GM23338 (cell line): ENCODE data around the gene RNU1-3. TPM values are rescaled to one million over a fixed set of nuclear protein-coding genes. Genes with fewer than 3 reads are reported as not detected.

Experiments
- ATAC-seq: fragments of 200-7000 bp; cut with Tn5 transposase; 3 replicates; pipeline ENCODE4 v1.9.1; 2020
- DNase-seq: peaks from one replicate; pipeline ENCODE4 v3.0.0-alpha.2; 2015; ENCODE audit warnings: low spot score
- H2AFZ ChIP-seq: fragments of 200-600 bp; sonication (generic); 2 replicates; pipeline ENCODE4 v1.8.0; 2016; ENCODE audit warnings: antibody characterized with exemption, mild to moderate bottlenecking, moderate library complexity
- H3F3A ChIP-seq: fragments of 200-600 bp; sonication (generic); replicated peaks from 2 replicates; pipeline ENCODE4 v1.8.0; 2017; ENCODE audit warnings: antibody characterized with exemption, mixed run types, low read depth
- H3K27ac ChIP-seq: fragments of 200-600 bp; sonication (generic); 2 replicates; pipeline ENCODE4 v1.6.1; 2016; ENCODE audit warnings: low read depth
- H3K27me3 ChIP-seq: fragments of 200-600 bp; sonication (generic); 2 replicates; pipeline ENCODE4 v1.8.0; 2016; ENCODE audit warnings: mild to moderate bottlenecking, mixed run types, moderate library complexity; ENCODE audit not compliant: insufficient read depth
- H3K36me3 ChIP-seq: fragments of 200-600 bp; sonication (generic); 2 replicates; pipeline ENCODE4 v1.8.0; 2016; ENCODE audit warnings: mild to moderate bottlenecking; ENCODE audit not compliant: insufficient read depth
- H3K4me1 ChIP-seq: fragments of 200-600 bp; sonication (generic); 2 replicates; pipeline ENCODE4 v1.8.0; 2016; ENCODE audit warnings: mild to moderate bottlenecking, moderate library complexity; ENCODE audit not compliant: insufficient read depth
- H3K4me2 ChIP-seq: fragments of 200-600 bp; sonication (generic); 2 replicates; pipeline ENCODE4 v1.7.1; 2017; ENCODE audit warnings: mixed run types
- H3K4me3 ChIP-seq: fragments of 200-600 bp; sonication (generic); 2 replicates; pipeline ENCODE4 v1.6.1; 2016; ENCODE audit warnings: mixed run types
- H3K79me2 ChIP-seq: fragments of 200-600 bp; sonication (generic); replicated peaks from 2 replicates; pipeline ENCODE4 v1.8.0; 2017; ENCODE audit warnings: mild to moderate bottlenecking; ENCODE audit not compliant: insufficient read depth
- H3K9me2 ChIP-seq: fragments of 200-600 bp; sonication (generic); 2 replicates; pipeline ENCODE4 v1.8.0; 2017; ENCODE audit not compliant: insufficient read depth
- H4K20me1 ChIP-seq: fragments of 200-600 bp; sonication (generic); replicated peaks from 2 replicates; pipeline ENCODE4 v1.8.0; 2017; ENCODE audit warnings: mild to moderate bottlenecking; ENCODE audit not compliant: insufficient read depth
- H3K27ac Mint-ChIP-seq: 2 replicates; pipeline ENCODE4 v1.8.0; 2020; ENCODE audit warnings: inconsistent platforms, mild to moderate bottlenecking, moderate library complexity, mixed read lengths
- H3K27me3 Mint-ChIP-seq: 3 replicates; pipeline ENCODE4 v1.8.0; 2022; ENCODE audit warnings: low read depth, mild to moderate bottlenecking, moderate library complexity, mixed read lengths, inconsistent platforms; ENCODE audit not compliant: insufficient read depth, poor library complexity
- H3K36me3 Mint-ChIP-seq: 3 replicates; pipeline ENCODE4 v1.8.0; 2021; ENCODE audit warnings: low read depth, mild to moderate bottlenecking, inconsistent platforms, moderate library complexity, mixed read lengths
- H3K4me1 Mint-ChIP-seq: 3 replicates; pipeline ENCODE4 v1.8.0; 2020; ENCODE audit warnings: mild to moderate bottlenecking, inconsistent platforms, mixed read lengths
- H3K4me3 Mint-ChIP-seq: 3 replicates; pipeline ENCODE4 v1.8.0; 2021; ENCODE audit warnings: moderate library complexity, mild to moderate bottlenecking, inconsistent platforms, mixed read lengths
- H3K9me3 Mint-ChIP-seq: 3 replicates; pipeline ENCODE4 v1.8.0; 2020; ENCODE audit warnings: moderate library complexity, mild to moderate bottlenecking, inconsistent platforms, mixed read lengths
- CREB1 ChIP-seq: fragments of 250-450 bp; sonication (Bioruptor Pico); IDR thresholded peaks from 2 replicates; pipeline ENCODE4 v1.5.0; 2020; ENCODE audit warnings: low read depth, mild to moderate bottlenecking, moderate library complexity
- ETS1 ChIP-seq: IDR thresholded peaks from 2 replicates; pipeline ENCODE4 v1.6.1; 2016; ENCODE audit warnings: antibody characterized with exemption
- EZH2phosphoT487 ChIP-seq: fragments of 200-600 bp; sonication (generic); IDR thresholded peaks from one replicate; pipeline ENCODE4 v1.8.1; 2018; ENCODE audit warnings: antibody characterized with exemption; ENCODE audit not compliant: unreplicated experiment
- JUNB ChIP-seq: IDR thresholded peaks from one replicate; pipeline ENCODE4 v1.6.1; 2016; ENCODE audit warnings: antibody characterized with exemption; ENCODE audit not compliant: unreplicated experiment
- NANOG ChIP-seq: IDR thresholded peaks from 2 replicates; pipeline ENCODE4 v1.6.1; 2016; ENCODE audit warnings: antibody characterized with exemption, borderline replicate concordance
- POLR2AphosphoS5 ChIP-seq: IDR thresholded peaks from 2 replicates; pipeline ENCODE4 v1.6.1; 2016; ENCODE audit warnings: antibody characterized with exemption, low read depth
- ZNF114 ChIP-seq: fragments of 250-450 bp; sonication (Bioruptor Pico); IDR thresholded peaks from 2 replicates; pipeline ENCODE4 v1.5.0; 2020; ENCODE audit warnings: mild to moderate bottlenecking, moderate library complexity
- ZNF331 ChIP-seq: fragments of 250-450 bp; sonication (Bioruptor Pico); IDR thresholded peaks from 2 replicates; pipeline ENCODE4 v1.5.0; 2020; ENCODE audit warnings: low read depth, mild to moderate bottlenecking, moderate library complexity
- polyA plus RNA-seq: library from polyadenylated mRNA; unstranded; fragments of >200 nt; fragmentation: Nextera tagmentation; extraction: Ambion mirVana; gene quantifications from 2 replicates; pipeline ENCODE4 v1.2.1, GENCODE V29; 2016
- total RNA-seq: library from RNA; depleted of rRNA; stranded (reverse); fragments of >200 nt; shearing (Covaris generic); gene quantifications from 2 replicates; pipeline ENCODE4 v1.2.3, GENCODE V29; 2014
- TF ChIP-seq, protein P1 (sequence below): fragments of 250-450 bp; sonication (Bioruptor Pico); IDR thresholded peaks from 2 replicates; pipeline ENCODE4 v1.5.0; 2020; ENCODE audit warnings: mild to moderate bottlenecking, moderate library complexity
- TF ChIP-seq, protein P2 (sequence below), 2 experiments: fragments of 200-600 bp in 1 of 2; sonication (generic) in 1 of 2; conservative IDR thresholded peaks; 2 replicates each; pipeline versions ENCODE4 v1.5.1 to v1.6.1; 2016 to 2017; ENCODE audit warnings: antibody characterized with exemption in 2 of 2, low read depth in 2 of 2, mild to moderate bottlenecking in 2 of 2, moderate library complexity in 1 of 2

Gene RNU1-3
- total and polyA plus RNA-seq, 2 experiments from 2014 or later, result not detected

DNA sequence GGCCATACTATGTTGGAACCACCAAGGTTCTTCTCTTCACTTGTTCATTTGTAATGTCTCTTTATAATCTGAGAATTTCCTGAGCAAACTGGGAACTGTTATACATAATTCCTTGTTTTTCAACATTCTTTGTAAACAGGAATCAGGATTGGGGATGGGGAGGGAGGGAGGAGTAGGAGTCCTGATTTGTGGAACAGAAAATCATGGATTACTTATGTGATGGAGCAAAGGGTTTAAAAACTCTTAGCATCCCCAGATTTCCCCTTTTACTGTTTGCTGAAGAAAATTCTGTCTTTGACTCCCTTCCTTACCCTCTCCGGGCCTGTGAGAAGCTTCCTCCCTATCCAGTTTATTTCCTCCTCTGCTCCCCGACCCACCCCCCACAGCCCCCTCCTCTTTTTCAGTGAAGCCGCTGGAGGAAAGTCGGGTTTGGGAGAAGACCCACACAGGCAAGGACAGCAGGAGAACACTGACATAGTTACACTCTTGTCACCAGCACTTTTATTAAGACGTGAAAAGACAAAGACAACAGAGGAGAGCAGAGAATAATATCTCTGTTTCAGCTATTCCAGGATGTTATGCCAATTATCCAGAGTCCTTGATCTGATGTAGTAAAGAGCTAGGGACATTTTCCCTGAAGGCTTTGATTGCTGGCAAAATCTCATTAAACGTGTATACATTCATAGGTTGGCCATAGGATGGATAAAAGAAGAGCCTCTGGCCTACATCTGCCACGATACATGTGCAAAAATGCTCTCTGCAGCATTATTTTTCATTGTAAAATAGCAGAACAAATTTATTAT is 48.8 kb downstream of the RNU1-3 start:
- H3K4me2 ChIP-seq, result no peak overlapping the region
- H3K79me2 ChIP-seq, result no peaks in the 10 kb centered on the region
- TF ChIP-seq ETS1, result no peak
- TF ChIP-seq, protein P1, sequence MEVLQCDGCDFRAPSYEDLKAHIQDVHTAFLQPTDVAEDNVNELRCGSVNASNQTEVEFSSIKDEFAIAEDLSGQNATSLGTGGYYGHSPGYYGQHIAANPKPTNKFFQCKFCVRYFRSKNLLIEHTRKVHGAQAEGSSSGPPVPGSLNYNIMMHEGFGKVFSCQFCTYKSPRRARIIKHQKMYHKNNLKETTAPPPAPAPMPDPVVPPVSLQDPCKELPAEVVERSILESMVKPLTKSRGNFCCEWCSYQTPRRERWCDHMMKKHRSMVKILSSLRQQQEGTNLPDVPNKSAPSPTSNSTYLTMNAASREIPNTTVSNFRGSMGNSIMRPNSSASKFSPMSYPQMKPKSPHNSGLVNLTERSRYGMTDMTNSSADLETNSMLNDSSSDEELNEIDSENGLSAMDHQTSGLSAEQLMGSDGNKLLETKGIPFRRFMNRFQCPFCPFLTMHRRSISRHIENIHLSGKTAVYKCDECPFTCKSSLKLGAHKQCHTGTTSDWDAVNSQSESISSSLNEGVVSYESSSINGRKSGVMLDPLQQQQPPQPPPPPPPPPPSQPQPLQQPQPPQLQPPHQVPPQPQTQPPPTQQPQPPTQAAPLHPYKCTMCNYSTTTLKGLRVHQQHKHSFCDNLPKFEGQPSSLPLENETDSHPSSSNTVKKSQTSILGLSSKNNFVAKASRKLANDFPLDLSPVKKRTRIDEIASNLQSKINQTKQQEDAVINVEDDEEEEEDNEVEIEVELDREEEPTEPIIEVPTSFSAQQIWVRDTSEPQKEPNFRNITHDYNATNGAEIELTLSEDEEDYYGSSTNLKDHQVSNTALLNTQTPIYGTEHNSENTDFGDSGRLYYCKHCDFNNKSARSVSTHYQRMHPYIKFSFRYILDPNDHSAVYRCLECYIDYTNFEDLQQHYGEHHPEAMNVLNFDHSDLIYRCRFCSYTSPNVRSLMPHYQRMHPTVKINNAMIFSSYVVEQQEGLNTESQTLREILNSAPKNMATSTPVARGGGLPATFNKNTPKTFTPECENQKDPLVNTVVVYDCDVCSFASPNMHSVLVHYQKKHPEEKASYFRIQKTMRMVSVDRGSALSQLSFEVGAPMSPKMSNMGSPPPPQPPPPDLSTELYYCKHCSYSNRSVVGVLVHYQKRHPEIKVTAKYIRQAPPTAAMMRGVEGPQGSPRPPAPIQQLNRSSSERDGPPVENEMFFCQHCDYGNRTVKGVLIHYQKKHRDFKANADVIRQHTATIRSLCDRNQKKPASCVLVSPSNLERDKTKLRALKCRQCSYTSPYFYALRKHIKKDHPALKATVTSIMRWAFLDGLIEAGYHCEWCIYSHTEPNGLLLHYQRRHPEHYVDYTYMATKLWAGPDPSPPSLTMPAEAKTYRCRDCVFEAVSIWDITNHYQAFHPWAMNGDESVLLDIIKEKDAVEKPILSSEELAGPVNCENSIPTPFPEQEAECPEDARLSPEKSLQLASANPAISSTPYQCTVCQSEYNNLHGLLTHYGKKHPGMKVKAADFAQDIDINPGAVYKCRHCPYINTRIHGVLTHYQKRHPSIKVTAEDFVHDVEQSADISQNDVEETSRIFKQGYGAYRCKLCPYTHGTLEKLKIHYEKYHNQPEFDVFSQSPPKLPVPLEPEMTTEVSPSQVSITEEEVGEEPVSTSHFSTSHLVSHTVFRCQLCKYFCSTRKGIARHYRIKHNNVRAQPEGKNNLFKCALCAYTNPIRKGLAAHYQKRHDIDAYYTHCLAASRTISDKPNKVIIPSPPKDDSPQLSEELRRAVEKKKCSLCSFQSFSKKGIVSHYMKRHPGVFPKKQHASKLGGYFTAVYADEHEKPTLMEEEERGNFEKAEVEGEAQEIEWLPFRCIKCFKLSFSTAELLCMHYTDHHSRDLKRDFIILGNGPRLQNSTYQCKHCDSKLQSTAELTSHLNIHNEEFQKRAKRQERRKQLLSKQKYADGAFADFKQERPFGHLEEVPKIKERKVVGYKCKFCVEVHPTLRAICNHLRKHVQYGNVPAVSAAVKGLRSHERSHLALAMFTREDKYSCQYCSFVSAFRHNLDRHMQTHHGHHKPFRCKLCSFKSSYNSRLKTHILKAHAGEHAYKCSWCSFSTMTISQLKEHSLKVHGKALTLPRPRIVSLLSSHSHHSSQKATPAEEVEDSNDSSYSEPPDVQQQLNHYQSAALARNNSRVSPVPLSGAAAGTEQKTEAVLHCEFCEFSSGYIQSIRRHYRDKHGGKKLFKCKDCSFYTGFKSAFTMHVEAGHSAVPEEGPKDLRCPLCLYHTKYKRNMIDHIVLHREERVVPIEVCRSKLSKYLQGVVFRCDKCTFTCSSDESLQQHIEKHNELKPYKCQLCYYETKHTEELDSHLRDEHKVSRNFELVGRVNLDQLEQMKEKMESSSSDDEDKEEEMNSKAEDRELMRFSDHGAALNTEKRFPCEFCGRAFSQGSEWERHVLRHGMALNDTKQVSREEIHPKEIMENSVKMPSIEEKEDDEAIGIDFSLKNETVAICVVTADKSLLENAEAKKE (CRISPR knock-in tag), result no peak
- no peak for TF ChIP-seq EZH2phosphoT487
- no peak for TF ChIP-seq ZNF114 (CRISPR knock-in tag)
- TF ChIP-seq POLR2AphosphoS5, result no peak
- TF ChIP-seq, protein P2, sequence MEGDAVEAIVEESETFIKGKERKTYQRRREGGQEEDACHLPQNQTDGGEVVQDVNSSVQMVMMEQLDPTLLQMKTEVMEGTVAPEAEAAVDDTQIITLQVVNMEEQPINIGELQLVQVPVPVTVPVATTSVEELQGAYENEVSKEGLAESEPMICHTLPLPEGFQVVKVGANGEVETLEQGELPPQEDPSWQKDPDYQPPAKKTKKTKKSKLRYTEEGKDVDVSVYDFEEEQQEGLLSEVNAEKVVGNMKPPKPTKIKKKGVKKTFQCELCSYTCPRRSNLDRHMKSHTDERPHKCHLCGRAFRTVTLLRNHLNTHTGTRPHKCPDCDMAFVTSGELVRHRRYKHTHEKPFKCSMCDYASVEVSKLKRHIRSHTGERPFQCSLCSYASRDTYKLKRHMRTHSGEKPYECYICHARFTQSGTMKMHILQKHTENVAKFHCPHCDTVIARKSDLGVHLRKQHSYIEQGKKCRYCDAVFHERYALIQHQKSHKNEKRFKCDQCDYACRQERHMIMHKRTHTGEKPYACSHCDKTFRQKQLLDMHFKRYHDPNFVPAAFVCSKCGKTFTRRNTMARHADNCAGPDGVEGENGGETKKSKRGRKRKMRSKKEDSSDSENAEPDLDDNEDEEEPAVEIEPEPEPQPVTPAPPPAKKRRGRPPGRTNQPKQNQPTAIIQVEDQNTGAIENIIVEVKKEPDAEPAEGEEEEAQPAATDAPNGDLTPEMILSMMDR (conservative IDR thresholded peaks at IDR 0.05; ENCODE audit: low read depth in 2 of 2), result no peak
- no peak for TF ChIP-seq CREB1 (CRISPR knock-in tag)
- TF ChIP-seq NANOG, result no peak
- no peak for TF ChIP-seq JUNB
- no peak for TF ChIP-seq ZNF331 (CRISPR knock-in tag)
- Mint-ChIP-seq H3K36me3 (no peaks in the 10 kb centered on the region), H3K9me3 (no peaks in the 10 kb centered on the region), H3K4me3 (no peak overlapping the region), H3K27ac (no peak overlapping the region), H3K27me3 (no peaks in the 10 kb centered on the region), H3K4me1 (no peaks in the 10 kb centered on the region)
- H3K9me2 ChIP-seq, result no peaks in the 10 kb centered on the region
- no peak for ATAC-seq
- peaks cover 10% of the 10 kb centered on the region; the same call in 1 of the 2 replicates for H3K4me1 ChIP-seq
- H3F3A ChIP-seq, result peaks cover 15% of the 10 kb centered on the region
- H3K27me3 ChIP-seq, result peaks cover 24% of the 10 kb centered on the region
- peaks cover 4% of the 10 kb centered on the region; the same call in 1 of the 2 replicates for H4K20me1 ChIP-seq
- peaks cover 4% of the 10 kb centered on the region; the same call in 1 of the 2 replicates for H3K36me3 ChIP-seq
- H3K4me3 ChIP-seq, result no peak overlapping the region
- no peak for DNase-seq
- no peak overlapping the region for H2AFZ ChIP-seq
- H3K27ac ChIP-seq, result 0 out of 2 replicates have a peak overlapping the region, but pooled peaks have one; percentile 8
